Panc1 (cell line): ENCODE results near the gene EML5. TPM values are rescaled to one million over a fixed set of nuclear protein-coding genes. Genes with fewer than 3 reads are reported as not detected.

ENCODE experiments used
- ATAC-seq: fragments of 200-7000 bp; cut with Tn5 transposase; 2 replicates; pipeline ENCODE4 v1.9.1; 2020; ENCODE audit warnings: mild to moderate bottlenecking, moderate library complexity
- BruUV-seq: library from RNA; stranded (reverse); fragments of 400-500 nt; replicated peaks from 2 replicates; lab custom pipeline; 2021; lab: Mats Ljungman, UMichigan
- CTCF ChIA-PET: fragments of 300-600 bp; sonication (Branson Sonifier 250); formaldehyde crosslinking; loops from one replicate; lab custom pipeline; 2022; ENCODE audit warnings: antibody characterized with exemption; lab: Charles Lee
- POLR2A ChIA-PET: fragments of 300-600 bp; sonication (Branson Sonifier 250); formaldehyde crosslinking; loops from one replicate; lab custom pipeline; 2022; ENCODE audit warnings: antibody characterized with exemption; lab: Charles Lee
- DNase-seq: peaks from one replicate; pipeline ENCODE4 v3.0.0-alpha.2; 2010; ENCODE audit warnings: low read depth, low spot score
- H3K27ac ChIP-seq: 2 replicates; pipeline ENCODE4 v1.5.1; 2011; ENCODE audit warnings: mild to moderate bottlenecking, low read length, inconsistent platforms
- H3K27me3 ChIP-seq: fragments of 200-500 bp; sonication (Bioruptor generic); 2 replicates; pipeline ENCODE4 v1.6.0; 2014; ENCODE audit warnings: low read length, inconsistent platforms; ENCODE audit not compliant: control insufficient read depth, insufficient read depth
- H3K36me3 ChIP-seq: fragments of 200-500 bp; sonication (Bioruptor generic); 2 replicates; pipeline ENCODE4 v1.5.1; 2014; ENCODE audit warnings: inconsistent platforms, mild to moderate bottlenecking, low read length, moderate library complexity; ENCODE audit not compliant: control insufficient read depth, insufficient read depth
- H3K4me1 ChIP-seq: 2 replicates; pipeline ENCODE4 v1.5.1; 2011; ENCODE audit warnings: inconsistent platforms, mild to moderate bottlenecking, low read length, moderate library complexity; ENCODE audit not compliant: control insufficient read depth, insufficient read depth
- H3K4me3 ChIP-seq, 2 experiments: 2 replicates each; pipeline ENCODE4 v1.5.1; 2011 to 2012; ENCODE audit warnings: low read depth in 2 of 2, low read length in 2 of 2, mild to moderate bottlenecking in 2 of 2, inconsistent platforms in 1 of 2, moderate library complexity in 1 of 2
- H3K9me3 ChIP-seq: fragments of 200-500 bp; sonication (Bioruptor generic); 2 replicates; pipeline ENCODE4 v1.5.1; 2014; ENCODE audit warnings: low read depth, mild to moderate bottlenecking, inconsistent platforms, low read length, moderate library complexity; ENCODE audit not compliant: control insufficient read depth, insufficient read depth
- CTCF ChIP-seq: fragments of 450-650 bp; IDR thresholded peaks from 2 replicates; pipeline ENCODE4 v1.5.1; 2017; ENCODE audit warnings: mild to moderate bottlenecking
- POLR2AphosphoS5 ChIP-seq: IDR thresholded peaks from 2 replicates; pipeline ENCODE4 v1.6.1; 2012; ENCODE audit warnings: mild to moderate bottlenecking, low read depth, low read length, moderate library complexity
- REST ChIP-seq, 2 experiments: IDR thresholded peaks; 2 replicates each; pipeline ENCODE4 v1.6.1; 2011 to 2012; ENCODE audit warnings: low read depth in 2 of 2, control low read depth in 1 of 2, low read length in 1 of 2, mild to moderate bottlenecking in 1 of 2, moderate library complexity in 1 of 2; ENCODE audit not compliant: insufficient read depth in 1 of 2
- SIN3A ChIP-seq: IDR thresholded peaks from 2 replicates; pipeline ENCODE4 v1.6.1; 2012; ENCODE audit warnings: low read depth, mild to moderate bottlenecking, low read length, moderate library complexity, borderline replicate concordance; ENCODE audit not compliant: insufficient read depth
- TCF7L2 ChIP-seq: IDR thresholded peaks from 2 replicates; pipeline ENCODE4 v1.6.1; 2011; ENCODE audit warnings: mild to moderate bottlenecking, low read depth, low read length, inconsistent platforms
- in situ Hi-C: cut with HindIII; loops from 2 replicates; pipeline ENCODE4 v1.10.0; 2016; ENCODE audit warnings: low sequenced_read_pairs, low pct_unique_long_range_greater_than_20kb
- intact Hi-C: fragments of 100-400 bp; cut with micrococcal nuclease; formaldehyde crosslinking; loops from one replicate; pipeline ENCODE4 v1.10.0; 2022; ENCODE audit not compliant: unreplicated experiment
- total RNA-seq: library from RNA; stranded (reverse); gene quantifications from one replicate; pipeline ENCODE4 v1.2.1, GENCODE V29; 2021; ENCODE audit not compliant: unreplicated experiment

EML5 gene
- total RNA-seq, 1 experiment from 2014 or later, result 0.10 TPM

GRCh38 chr14:88604212-88604611 is 188.5 kb downstream of the EML5 start:
- no peak for DNase-seq
- Histone ChIP-seq H3K4me3 (no peak overlapping the region), H3K4me1 (no peaks in the 10 kb centered on the region), H3K27me3 (no peaks in the 10 kb centered on the region), H3K27ac (no peak overlapping the region), H3K9me3 (no peaks in the 10 kb centered on the region), H3K36me3 (peaks cover 13% of the 10 kb centered on the region)
- no peak for TF ChIP-seq TCF7L2
- TF ChIP-seq SIN3A, result no peak
- TF ChIP-seq REST (IDR thresholded peaks at IDR 0.05; ENCODE audit: insufficient read depth in 1 of 2, low read depth in 2 of 2, low read length in 1 of 2), result no peak
- no peak for TF ChIP-seq POLR2AphosphoS5
- no peak for TF ChIP-seq CTCF
- ChIA-PET CTCF (no interaction called here), POLR2A (no interaction called here)
- no TSS peak for BruUV-seq
- in situ Hi-C loops, result no loop called here
- intact Hi-C loops, result no loop called here
- ATAC-seq, result no peak

GRCh38 chr14:88599761-88600439 is 192.9 kb downstream of the EML5 start:
- no peak for TF ChIP-seq REST (IDR thresholded peaks at IDR 0.05; ENCODE audit: insufficient read depth in 1 of 2, low read depth in 2 of 2, low read length in 1 of 2)
- TF ChIP-seq TCF7L2, result no peak
- no peak for TF ChIP-seq CTCF
- TF ChIP-seq SIN3A, result no peak
- no peak for TF ChIP-seq POLR2AphosphoS5
- Histone ChIP-seq H3K36me3 (peaks cover 6% of the 10 kb centered on the region), H3K4me1 (no peaks in the 10 kb centered on the region), H3K27ac (no peak overlapping the region), H3K4me3 (no peak overlapping the region), H3K27me3 (no peaks in the 10 kb centered on the region), H3K9me3 (no peaks in the 10 kb centered on the region)
- POLR2A ChIA-PET, result no interaction called here
- ATAC-seq (no peak), DNase-seq (no peak)
- CTCF ChIA-PET, result no interaction called here
- BruUV-seq, result no TSS peak
- in situ Hi-C loops, result no loop called here
- intact Hi-C loops, result no loop called here
